Measurements from ENCODE around the gene NAV2.

NAV2 gene

DNA sequence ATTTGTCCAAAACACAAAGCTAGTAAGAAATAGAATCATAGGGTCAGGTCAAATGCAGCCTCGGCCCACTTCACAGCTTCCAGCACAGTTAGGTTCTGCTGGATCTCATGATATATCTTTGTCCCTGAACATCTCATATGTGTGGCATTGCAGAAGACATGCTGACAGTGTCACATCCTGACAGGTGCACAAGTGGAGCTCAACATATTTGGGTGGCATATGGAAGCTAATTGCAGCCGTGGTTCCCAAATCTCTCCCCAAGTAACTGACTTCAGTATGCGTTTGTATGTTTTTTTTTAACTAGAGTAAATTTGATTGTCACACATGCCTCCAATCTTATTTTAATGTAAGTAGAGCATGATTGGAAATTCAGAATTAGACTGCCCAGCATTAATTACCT lies 33.4 kb downstream of the NAV2 start:
- no peak for DNase-seq (ENCODE audit: low spot score)
- in situ Hi-C loops (cut with MboI; ENCODE audit: low sequenced_read_pairs, unreplicated experiment), result loop anchor here (25.0 kb wide), 1 partner anchor 684 kb away; the partner anchor contains the start of gene MRGPRX2
- TF ChIP-seq, protein P1, sequence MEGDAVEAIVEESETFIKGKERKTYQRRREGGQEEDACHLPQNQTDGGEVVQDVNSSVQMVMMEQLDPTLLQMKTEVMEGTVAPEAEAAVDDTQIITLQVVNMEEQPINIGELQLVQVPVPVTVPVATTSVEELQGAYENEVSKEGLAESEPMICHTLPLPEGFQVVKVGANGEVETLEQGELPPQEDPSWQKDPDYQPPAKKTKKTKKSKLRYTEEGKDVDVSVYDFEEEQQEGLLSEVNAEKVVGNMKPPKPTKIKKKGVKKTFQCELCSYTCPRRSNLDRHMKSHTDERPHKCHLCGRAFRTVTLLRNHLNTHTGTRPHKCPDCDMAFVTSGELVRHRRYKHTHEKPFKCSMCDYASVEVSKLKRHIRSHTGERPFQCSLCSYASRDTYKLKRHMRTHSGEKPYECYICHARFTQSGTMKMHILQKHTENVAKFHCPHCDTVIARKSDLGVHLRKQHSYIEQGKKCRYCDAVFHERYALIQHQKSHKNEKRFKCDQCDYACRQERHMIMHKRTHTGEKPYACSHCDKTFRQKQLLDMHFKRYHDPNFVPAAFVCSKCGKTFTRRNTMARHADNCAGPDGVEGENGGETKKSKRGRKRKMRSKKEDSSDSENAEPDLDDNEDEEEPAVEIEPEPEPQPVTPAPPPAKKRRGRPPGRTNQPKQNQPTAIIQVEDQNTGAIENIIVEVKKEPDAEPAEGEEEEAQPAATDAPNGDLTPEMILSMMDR (IDR thresholded peaks at IDR 0.05; ENCODE audit: borderline replicate concordance, control extremely low read depth, extremely low read depth, insufficient read depth, missing control alignments), result no peak

DNA sequence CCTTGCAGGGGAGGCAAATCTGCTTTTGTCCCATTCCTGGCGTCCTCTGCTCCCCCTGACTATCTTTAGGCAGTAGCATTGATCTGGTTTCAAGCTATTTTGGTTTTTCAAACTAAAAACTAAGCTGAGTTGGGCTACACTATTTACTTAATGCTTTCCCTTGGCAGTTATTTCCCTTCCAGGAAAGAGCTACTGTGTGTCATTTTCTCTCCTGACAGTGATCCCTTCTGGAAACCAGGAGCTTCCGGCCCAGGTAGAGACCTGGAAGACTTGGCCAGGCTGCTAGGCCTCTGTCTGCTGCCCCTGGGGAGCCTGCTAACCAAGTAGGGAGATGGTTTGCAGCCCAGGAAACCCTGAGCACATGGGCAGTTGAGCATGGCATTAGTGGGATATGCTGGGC lies 35.0 kb downstream of the NAV2 start:
- TF ChIP-seq, protein P1 (IDR thresholded peaks at IDR 0.05; ENCODE audit: borderline replicate concordance, control extremely low read depth, extremely low read depth, insufficient read depth, missing control alignments), result no peak
- in situ Hi-C loops (cut with MboI; ENCODE audit: low sequenced_read_pairs, unreplicated experiment), result loop anchor here (25.0 kb wide), 1 partner anchor 685 kb away; the partner anchor contains the start of gene MRGPRX2
- DNase-seq (ENCODE audit: low spot score), result no peak

DNA sequence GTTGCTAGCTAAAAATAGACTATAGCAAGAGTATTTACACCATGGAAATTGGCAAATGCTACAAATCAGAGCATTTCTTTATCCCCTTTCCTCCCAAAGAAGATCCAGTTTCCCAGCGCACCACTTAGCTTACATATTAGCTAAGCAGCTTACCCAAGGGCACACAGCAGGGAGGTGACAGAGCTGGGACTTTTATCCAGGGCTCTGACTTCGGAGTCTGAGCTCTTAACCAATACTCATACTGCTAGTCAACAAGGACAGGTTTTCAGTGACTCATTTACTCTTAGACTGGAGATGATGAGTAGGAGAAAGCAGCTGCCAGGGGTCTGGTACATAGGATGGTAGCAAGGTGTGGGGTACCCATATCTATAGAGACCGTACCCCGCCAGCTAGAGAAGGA lies 38.4 kb downstream of the NAV2 start:
- no peak for DNase-seq (ENCODE audit: low spot score)
- TF ChIP-seq, protein P1 (IDR thresholded peaks at IDR 0.05; ENCODE audit: borderline replicate concordance, control extremely low read depth, extremely low read depth, insufficient read depth, missing control alignments), result no peak
- in situ Hi-C loops (cut with MboI; ENCODE audit: low sequenced_read_pairs, unreplicated experiment), result no loop called here

DNA sequence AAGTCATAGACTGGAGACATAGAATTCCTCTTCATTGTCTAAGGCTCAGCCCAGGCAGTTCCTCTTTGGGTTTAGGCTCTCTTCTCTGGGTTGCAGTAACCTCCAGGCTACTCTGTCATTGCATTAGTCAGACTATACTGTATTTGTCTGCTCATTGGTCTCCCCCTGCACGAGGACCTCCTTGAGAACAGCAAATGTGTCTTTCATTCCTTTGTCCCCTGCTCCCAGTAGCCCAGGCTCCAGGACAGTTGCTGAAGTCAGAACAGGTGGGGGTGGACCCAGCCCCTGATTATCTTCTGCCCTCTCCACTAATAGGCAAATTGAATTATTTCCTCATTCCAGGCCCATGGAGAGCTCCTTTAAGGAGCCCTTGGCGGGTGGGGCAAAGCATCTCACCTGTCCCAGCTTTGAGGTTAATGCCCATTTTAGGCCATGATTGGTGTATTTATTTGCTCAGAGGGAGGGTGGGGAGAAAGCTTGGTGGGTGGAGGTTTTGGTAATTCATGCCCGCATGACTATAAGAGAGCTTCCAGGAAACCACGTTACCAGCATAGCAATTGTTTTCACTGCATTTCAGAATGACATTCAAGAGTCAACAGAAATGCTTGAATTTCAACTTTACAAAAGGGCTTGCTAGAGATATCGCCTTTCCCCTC lies 40.9 kb downstream of the NAV2 start:
- DNase-seq (ENCODE audit: low spot score), result no peak
- in situ Hi-C loops (cut with MboI; ENCODE audit: low sequenced_read_pairs, unreplicated experiment), result no loop called here
- TF ChIP-seq, protein P1 (IDR thresholded peaks at IDR 0.05; ENCODE audit: borderline replicate concordance, control extremely low read depth, extremely low read depth, insufficient read depth, missing control alignments), result no peak

DNA sequence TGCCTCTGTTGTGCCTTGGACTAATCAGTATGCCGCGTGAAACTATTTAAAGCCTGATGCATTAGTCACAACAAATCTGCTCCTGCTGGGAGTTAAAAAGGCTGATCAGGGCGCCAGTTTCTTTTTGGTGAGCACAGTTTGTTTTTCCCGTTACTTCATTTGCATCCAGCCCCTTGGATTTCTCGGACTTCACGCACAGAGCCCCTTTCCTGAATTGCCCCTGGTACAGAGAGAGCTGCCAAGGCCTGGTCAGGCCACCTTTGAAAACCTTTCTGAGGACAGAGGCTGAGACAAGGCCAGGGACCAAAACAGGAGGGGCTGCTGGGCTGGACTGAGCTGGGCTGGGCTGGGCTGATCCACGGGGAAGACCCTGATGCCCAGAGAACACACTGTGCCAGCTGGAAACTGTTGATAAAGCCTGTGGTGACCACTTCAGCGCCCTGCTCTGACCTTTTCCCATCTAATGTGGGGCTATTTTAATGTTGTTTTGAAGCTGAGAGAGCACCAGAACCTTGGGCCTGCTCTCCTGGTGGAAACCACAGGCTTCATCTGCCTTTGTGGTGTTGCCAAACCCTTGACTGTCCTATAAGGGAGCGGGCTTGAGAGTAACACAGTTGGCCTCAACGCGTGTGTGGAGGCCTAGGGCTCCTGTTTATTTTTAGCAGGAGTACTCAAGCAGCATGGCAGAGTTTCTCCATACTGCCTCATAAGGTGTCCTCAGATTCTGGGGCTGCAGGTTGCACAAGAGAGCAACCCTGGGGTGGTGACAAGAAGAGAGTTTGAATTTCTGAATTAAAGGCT lies 44.2 kb downstream of the NAV2 start:
- TF ChIP-seq, protein P1 (IDR thresholded peaks at IDR 0.05; ENCODE audit: borderline replicate concordance, control extremely low read depth, extremely low read depth, insufficient read depth, missing control alignments), result no peak
- in situ Hi-C loops (cut with MboI; ENCODE audit: low sequenced_read_pairs, unreplicated experiment), result no loop called here
- no peak for DNase-seq (ENCODE audit: low spot score)

DNA sequence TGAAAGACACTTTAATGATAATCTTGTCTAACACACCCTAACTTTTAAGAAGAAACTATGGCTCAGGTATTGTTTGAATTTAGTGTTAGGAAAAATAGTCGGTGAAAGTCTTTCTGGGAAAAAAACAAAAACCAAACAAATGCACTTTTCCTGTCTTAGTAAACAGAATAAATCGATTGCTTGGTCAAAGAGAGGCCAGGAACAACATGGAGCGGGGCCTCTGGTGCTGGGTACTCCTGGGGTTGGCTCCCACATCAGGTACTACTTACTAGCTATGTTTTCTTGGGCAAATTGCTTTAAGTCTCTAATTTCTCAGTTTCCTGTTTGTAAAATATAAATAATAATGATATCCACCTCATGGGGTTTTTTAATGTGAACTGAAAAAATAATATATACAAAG lies 46.8 kb downstream of the NAV2 start:
- TF ChIP-seq, protein P1 (IDR thresholded peaks at IDR 0.05; ENCODE audit: borderline replicate concordance, control extremely low read depth, extremely low read depth, insufficient read depth, missing control alignments), result no peak
- in situ Hi-C loops (cut with MboI; ENCODE audit: low sequenced_read_pairs, unreplicated experiment), result no loop called here
- DNase-seq (ENCODE audit: low spot score), result no peak
